CD4-positive, alpha-beta T cell treated with Interleukin-2 at 100 ng/mL for 4 hours (primary cell): ENCODE data around the gene SHB.

Experiments used
- DNase-seq: peaks from one replicate; pipeline ENCODE4 v3.0.0-alpha.2; 2020; ENCODE audit warnings: low spot score

Gene SHB

DNA sequence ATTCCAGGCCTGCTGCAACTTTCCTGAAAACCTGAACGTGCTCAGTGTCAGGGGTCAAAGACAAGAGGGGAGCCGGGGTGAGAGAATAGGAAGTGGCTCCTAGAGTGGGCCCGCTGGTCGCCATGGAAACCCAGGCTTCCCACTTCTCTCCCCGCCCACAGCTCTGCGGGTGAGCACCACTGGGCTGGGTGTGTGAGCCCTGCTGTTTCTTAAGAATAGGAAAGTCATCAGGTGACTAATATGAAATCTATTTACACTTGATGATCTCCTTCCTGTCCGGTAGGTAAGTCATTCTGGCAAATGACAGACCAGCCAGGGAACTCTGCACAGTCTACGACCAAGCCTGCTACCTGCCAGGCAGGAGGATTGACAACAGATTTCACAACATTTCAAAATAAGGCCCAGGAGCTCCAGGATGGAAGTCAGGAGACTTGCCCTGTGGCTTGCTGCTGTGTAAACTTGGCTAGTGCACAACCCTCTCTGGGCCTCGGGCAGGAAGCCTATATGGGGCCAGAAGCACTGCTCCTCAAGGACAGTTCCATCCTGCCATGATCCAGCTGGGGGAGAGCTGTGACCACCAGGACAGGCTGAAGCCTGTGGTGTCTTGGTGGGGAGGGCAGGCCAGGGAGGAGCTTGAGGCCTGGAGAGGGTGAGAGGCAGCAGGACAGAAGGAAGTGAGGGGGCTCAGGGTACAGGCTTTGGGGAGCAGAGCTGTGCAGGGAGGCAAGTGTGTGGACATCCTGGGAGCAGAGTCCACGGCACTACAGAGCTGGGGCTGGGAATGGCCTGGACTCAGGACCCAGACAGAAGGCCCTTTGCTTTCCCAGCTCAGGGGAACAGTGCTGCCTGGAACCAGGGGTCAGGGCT, 60.6 kb downstream of the SHB start:
- DNase-seq: peak; percentile 19

DNA sequence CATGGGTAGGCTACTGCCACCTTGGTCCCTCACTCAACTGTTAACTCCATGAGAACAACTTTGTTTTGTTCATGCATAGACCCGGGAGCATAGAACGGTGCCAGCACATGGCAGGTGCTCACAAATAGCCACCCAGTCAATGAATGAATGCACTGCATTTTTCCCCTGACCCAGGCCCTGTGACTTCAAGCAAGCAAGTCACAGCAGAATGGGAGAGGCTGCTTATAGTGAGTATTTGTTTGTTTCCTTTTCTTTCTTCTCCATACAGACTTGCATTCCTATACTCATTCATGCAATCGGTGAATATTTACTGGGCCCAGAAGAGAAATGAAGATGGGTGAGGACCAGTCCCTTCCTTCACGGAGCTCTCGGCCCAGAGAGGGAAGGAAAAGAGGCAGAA, 62.0 kb downstream of the SHB start:
- no peak for DNase-seq

DNA sequence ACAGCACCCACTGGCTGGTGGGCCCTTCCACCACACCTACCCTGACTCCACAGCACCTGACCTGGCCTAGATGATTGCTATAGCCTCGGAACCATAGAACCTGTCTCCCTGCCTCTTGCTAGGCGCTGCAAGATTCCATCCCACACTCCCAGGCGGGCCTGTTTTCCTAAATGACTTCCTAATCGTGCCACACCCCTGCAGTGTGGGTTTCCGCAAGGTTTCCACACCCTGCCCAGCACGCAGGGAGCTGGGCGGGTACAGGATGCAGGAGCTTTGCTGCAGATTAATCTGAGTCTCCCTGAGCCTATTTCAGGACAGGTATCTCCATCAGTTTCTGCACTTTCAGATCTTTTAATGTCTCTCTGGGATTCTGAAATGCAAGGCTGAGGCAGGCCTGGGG, 62.9 kb downstream of the SHB start:
- no peak for DNase-seq

DNA sequence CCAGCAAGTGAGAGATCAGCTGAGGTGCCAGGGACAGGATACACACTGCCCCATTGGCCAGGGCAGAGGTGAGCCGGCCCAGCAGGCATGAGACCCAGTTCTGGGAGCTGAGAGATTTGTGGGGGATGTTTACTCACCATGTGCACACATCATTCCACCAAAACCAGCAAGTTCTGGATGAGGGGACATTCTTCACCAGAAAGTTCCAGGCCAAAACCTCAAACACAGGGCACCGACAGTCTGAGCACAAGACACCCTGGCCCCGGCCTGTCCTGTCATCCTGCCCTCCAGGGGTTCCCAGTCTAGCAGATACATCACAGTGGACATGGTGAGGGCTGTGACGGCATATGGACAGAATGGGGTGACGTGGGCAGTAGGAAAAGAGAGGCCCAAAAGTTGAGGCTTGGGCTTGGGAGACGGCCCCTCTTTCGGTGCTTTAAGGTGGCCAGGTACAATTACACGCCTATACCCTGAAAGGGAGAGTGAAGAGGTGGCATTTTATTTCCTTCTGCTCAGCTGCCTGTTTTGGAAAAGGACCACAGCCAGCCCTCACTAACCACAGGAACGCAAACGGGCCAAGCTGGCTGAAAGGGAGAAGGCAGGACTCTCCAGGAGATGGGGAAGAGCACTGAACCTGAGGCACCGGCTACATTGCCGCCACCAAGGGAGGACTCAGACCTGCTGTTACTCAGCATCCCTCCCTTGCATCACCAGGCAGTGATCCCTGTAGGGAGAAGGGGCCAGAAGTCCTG, 64.0 kb downstream of the SHB start:
- DNase-seq: no peak

DNA sequence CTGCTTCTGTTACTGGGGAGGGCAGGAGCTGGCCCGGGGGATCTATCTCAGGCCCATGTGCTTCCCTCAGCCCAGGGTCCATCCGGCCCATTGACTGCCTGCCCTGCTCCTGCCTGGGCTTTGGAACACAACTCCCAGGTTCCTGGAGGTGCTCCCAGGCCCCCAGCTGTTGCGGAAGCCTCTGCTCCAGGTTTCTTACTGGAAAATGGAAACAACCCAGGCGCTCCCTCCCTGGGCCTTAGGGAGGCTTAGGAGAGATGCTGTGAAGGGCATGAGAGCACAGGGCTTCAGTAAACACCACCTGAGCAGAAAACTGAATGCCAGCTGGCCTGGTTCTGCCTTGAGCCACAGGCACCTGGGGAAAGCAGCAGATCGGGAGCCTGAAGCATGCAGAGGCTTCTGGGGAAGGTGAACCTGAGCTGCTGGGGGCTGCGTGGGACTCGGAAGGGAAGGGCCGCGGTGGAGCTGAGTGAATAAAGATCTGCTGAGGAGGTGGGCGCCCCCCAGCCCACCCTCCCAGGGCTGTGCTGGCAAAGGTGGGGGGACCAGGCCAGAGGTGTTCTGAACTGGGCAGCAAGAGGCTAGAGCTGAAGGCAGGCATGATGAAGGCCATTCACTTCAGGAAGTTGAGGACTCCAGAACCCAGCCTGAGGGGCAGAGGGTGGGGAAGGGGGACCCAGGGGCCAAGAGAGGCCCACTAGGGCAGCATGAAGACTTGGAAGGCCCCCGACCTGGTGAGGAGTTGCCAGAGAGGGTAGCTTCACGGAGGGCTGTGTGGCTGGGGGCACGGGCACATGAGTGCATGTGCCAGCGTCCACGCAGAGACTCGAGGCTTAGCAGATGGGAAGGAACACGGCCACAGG, 64.8 kb downstream of the SHB start:
- DNase-seq: no peak

DNA sequence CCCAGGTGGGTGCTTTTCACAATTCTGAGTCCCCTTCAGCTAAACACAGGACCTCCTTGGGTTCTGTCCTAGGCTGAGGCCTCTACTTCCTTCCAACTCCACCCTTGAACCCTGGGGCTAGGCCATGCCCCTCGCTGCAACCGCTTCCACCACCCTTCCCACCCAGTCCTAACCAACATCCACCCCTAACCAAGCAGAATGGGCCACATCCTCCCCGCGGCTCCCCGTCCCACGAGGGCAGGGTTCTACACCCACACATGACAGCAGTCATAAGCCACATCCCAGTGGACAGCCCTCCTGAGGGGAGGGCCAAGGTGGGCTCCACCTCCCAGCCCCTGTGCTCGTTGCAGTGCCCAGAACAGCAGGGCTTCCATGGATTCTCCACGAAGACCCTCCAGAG, 65.8 kb downstream of the SHB start:
- peak; percentile 3 for DNase-seq

- DNase-seq: no peak
Measured at GRCh38 chr9:38001430-38001829, 67.6 kb downstream of the SHB start.

- DNase-seq: no peak
Measured at GRCh38 chr9:38000735-38001134, 68.3 kb downstream of the SHB start.

GRCh38 chr9:38000332-38000731, 68.7 kb downstream of the SHB start:
- DNase-seq: no peak

- DNase-seq: no peak
Measured at GRCh38 chr9:37999588-38000189, 69.3 kb downstream of the SHB start.

DNA sequence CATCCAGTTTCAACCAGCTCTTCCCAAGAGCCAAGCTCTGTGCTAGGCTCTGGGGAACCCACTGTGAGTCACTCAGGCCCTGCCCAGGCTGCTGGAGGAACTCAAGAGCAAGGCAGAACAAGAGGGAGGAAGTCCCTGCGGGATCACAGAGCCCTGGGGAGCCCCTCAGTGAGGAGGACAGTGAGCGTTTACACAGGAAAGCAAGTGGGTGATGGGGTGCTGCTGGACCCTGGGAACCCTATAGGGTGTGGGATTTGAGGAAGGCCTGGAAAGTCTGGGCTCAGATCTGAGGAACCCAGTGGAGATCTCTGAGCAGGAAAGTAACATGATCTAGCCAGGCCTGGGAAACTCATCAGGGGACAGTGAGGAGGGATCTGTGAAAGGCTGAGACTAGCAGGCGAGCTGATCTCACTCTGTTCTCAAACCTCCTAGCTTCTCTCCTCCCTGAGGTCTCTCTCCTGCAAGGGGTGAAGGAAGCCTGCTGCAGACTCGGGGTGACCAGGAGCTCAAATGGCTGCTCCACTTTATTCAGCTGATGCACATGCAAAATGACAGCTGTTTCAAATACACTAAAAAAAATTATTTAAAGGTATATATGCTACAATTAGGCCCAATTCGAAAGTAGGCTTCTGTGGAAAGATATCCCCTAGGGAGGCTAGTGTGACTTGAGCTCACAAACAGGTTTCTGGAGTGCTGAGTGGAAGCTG, 70.0 kb downstream of the SHB start:
- no peak for DNase-seq

GRCh38 chr9:37997636-37998374, 71.2 kb downstream of the SHB start:
- DNase-seq: no peak

DNA sequence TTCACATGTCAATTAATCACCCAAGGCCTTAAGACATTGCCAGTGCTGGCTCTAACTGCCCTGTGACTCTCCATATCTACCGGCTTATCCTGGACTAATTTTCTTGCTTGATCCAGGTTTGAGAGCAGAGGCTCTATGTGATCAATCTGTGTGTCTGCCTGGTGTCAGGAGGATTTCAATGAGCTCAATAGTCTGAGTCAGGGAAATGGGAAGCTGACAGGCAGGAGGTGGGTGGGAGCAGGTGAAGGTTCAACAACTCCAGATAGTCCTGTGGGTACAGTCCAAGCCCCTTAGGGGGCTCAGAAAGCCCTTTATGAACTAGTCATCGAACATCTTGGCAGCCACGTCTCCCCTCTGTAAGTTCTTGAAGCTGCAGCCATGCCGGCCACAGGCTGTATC, 72.2 kb downstream of the SHB start:
- DNase-seq: no peak

- DNase-seq: no peak
Measured at GRCh38 chr9:37995961-37996818, 72.8 kb downstream of the SHB start.

DNA sequence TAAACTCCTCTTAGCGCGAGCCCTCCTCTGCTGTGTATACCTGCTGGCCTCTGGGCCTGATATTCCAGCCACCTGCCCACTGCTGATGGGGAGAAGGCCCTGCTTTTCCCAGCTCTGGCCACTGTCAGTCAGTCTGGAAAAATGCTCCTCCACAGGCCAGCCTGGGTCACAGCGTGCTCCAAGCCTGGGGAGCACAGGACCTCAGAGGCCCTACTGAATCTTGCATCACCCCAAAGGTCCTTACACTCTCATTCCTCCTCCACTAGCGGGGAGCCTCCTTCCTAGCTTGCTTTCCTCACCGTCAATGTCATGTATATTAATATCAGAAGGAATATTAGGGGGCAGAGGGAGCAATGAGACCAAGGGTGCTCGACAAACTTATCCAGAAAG, 73.7 kb downstream of the SHB start:
- DNase-seq: no peak

DNA sequence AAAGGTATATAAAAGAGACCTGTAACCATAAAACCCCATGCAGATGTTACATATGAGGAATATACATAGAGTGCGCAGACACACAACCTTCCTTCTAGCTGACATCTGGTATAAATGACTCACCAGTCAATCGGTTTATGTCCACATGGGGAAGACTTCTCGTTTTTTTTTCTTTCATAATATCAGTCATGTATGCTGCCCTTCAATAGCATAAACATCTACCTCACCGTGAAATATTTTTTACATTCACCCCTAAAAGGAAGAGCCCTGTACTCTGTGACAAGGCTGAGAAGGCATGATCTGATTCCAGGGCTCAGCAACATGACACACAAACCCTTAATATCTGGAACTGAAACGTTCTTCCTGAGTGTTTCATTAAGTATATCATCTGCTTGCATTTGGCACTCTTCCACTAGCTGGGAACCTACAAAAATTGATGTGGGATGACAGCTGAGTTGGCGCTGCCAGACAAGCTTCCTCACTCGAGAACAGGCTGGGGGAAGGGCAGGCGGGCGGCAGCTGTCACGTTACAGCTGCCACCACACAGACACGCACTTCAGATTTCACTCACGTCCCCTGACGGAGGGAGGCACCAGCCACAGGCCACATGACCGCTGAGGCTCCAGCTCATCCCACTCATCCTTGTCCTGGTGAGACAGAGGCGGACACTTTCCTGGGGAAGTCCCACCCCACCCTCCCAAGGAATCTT, 74.2 kb downstream of the SHB start:
- DNase-seq: no peak

- no peak for DNase-seq
Measured at GRCh38 chr9:37992924-37993349, 76.1 kb downstream of the SHB start.

- DNase-seq: no peak
Measured at GRCh38 chr9:37990404-37991015, 78.5 kb downstream of the SHB start.

GRCh38 chr9:37989701-37990100, 79.3 kb downstream of the SHB start:
- DNase-seq: no peak
